CD8-positive, alpha-beta memory T cell (primary cell): ENCODE results near the gene CNTN1. TPM values are rescaled to one million over a fixed set of nuclear protein-coding genes. Genes with fewer than 3 reads are reported as not detected.
"Not testable (repeated sequence)": the region's sequence is repeated elsewhere in the genome, so short reads cannot be mapped to it uniquely, and the experiment has no call there.

ENCODE experiments used
- CTCF ChIA-PET: fragments of 350-600 bp; sonication (Branson Sonifier 250); formaldehyde crosslinking; loops from one replicate; lab custom pipeline; 2021; ENCODE audit warnings: antibody characterized with exemption; lab: Charles Lee
- POLR2A ChIA-PET: fragments of 350-600 bp; sonication (Branson Sonifier 250); formaldehyde crosslinking; loops from one replicate; lab custom pipeline; 2021; ENCODE audit warnings: antibody characterized with exemption; lab: Charles Lee
- DNase-seq, 5 donors: peaks; one replicate each; pipeline versions ENCODE4 v3.0.0 to v3.0.0-alpha.2; 2020 to 2022; ENCODE audit warnings: mixed read lengths in 1 of 5
- H3K27ac ChIP-seq: one replicate; pipeline ENCODE4 v1.7.0; 2013; ENCODE audit warnings: low read depth, mild to moderate bottlenecking, low read length, moderate library complexity
- H3K27me3 ChIP-seq: 2 replicates; pipeline ENCODE4 v1.7.0; 2013; ENCODE audit warnings: low read length, mild to moderate bottlenecking; ENCODE audit not compliant: insufficient read depth, poor library complexity, severe bottlenecking
- H3K36me3 ChIP-seq: 2 replicates; pipeline ENCODE4 v1.7.0; 2013; ENCODE audit warnings: mild to moderate bottlenecking, low read length, moderate library complexity; ENCODE audit not compliant: insufficient read depth
- H3K4me1 ChIP-seq: 2 replicates; pipeline ENCODE4 v1.7.0; 2013; ENCODE audit warnings: mild to moderate bottlenecking, low read length, moderate library complexity; ENCODE audit not compliant: insufficient read depth
- H3K4me3 ChIP-seq: 2 replicates; pipeline ENCODE4 v1.7.0; 2013; ENCODE audit warnings: mild to moderate bottlenecking, low read length
- H3K9me3 ChIP-seq: 2 replicates; pipeline ENCODE4 v1.7.0; 2013; ENCODE audit warnings: mild to moderate bottlenecking, low read length
- H3K27ac Mint-ChIP-seq, 8 donors: one replicate each; pipeline ENCODE4 v1.8.0; 2020 to 2021; ENCODE audit warnings: mixed read lengths in 8 of 8, mild to moderate bottlenecking in 6 of 8, inconsistent platforms in 3 of 8, moderate library complexity in 3 of 8
- H3K27me3 Mint-ChIP-seq, 2 donors: one replicate each; pipeline ENCODE4 v1.8.0; 2020 to 2021; ENCODE audit warnings: mixed read lengths in 2 of 2, mild to moderate bottlenecking in 1 of 2, moderate library complexity in 1 of 2
- H3K36me3 Mint-ChIP-seq, 3 donors: one replicate each; pipeline ENCODE4 v1.8.0; 2020 to 2021; ENCODE audit warnings: mixed read lengths in 3 of 3, inconsistent platforms in 1 of 3, mild to moderate bottlenecking in 1 of 3
- H3K4me1 Mint-ChIP-seq, 3 donors: one replicate each; pipeline ENCODE4 v1.8.0; 2020 to 2021; ENCODE audit warnings: mixed read lengths in 3 of 3, inconsistent platforms in 1 of 3, mild to moderate bottlenecking in 1 of 3
- H3K4me3 Mint-ChIP-seq, 7 donors: one replicate each; pipeline ENCODE4 v1.8.0; 2020 to 2021; ENCODE audit warnings: mixed read lengths in 7 of 7, mild to moderate bottlenecking in 6 of 7, moderate library complexity in 4 of 7, inconsistent platforms in 2 of 7
- H3K9me3 Mint-ChIP-seq, 5 donors: one replicate each; pipeline ENCODE4 v1.8.0; 2020 to 2022; ENCODE audit warnings: mixed read lengths in 5 of 5, mild to moderate bottlenecking in 3 of 5, moderate library complexity in 2 of 5, inconsistent platforms in 1 of 5
- polyA plus RNA-seq: library from polyadenylated mRNA; unstranded; fragments of 300-500 nt; fragmentation: Illumina TruSeq; gene quantifications from one replicate; pipeline ENCODE4 v1.2.3, GENCODE V29; 2021
- total RNA-seq, 2 experiments: library from RNA; stranded (reverse); gene quantifications; one replicate each; pipeline ENCODE4 v1.2.3, GENCODE V29; 2021

The CNTN1 gene
- total and polyA plus RNA-seq, 3 experiments from 2014 or later, result not detected

DNA sequence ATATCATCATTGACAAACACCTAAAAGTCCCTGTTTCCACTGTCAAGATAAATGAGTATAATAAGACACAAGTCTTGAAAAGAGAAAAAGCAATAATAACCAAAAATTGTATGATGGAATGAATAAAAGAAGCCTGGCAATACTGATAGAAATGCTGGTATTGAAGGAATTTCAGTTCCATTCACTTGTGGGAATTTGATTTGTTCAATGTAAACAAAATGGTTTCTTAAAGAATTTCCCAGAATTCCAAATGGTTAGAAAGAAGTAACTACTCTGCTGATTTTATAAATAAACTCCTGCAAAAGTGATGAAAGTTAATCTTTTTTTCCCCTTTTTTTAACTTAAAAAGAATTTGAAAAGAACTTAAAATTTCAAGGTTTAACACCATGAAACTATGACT, 366.0 kb downstream of the CNTN1 start:
- Histone ChIP-seq H3K36me3 (no peaks in the 10 kb centered on the region), H3K27me3 (no peaks in the 10 kb centered on the region), H3K4me3 (no peak overlapping the region), H3K4me1 (no peaks in the 10 kb centered on the region), H3K27ac (no peak overlapping the region), H3K9me3 (no peaks in the 10 kb centered on the region)
- Mint-ChIP-seq H3K4me3 (no peak overlapping the region), H3K27ac (no peak overlapping the region), H3K9me3 (peaks cover 0 to 9% (median 0%) of the 10 kb centered on the region in 5 donors), H3K36me3 (no peaks in the 10 kb centered on the region), H3K4me1 (no peaks in the 10 kb centered on the region), H3K27me3 (no peaks in the 10 kb centered on the region)
- CTCF ChIA-PET, result no interaction called here
- no peak for DNase-seq
- POLR2A ChIA-PET, result no interaction called here

DNA sequence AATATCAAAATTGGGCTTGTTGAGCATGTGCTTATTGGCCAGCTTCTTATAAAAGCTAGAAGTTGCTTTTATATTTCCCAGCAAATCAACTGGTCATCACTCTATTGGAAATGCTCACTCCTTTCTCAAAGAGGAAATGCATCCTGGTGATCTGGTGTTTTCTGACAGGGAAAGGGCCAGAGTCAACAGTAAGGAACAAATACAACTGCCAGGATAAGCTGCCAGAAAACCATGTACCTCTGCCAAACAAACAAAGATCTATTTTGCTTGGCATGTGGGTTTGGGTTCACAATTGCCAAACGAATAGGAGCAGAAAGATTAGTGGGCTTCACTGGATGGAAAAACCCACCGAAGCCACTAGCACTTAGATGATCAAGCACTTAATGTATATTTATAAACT, 369.0 kb downstream of the CNTN1 start:
- H3K9me3 Mint-ChIP-seq, result peaks cover 0 to 9% (median 0%) of the 10 kb centered on the region in 5 donors
- H3K36me3 Mint-ChIP-seq, result no peaks in the 10 kb centered on the region
- no peaks in the 10 kb centered on the region for H3K27me3 Mint-ChIP-seq

DNA sequence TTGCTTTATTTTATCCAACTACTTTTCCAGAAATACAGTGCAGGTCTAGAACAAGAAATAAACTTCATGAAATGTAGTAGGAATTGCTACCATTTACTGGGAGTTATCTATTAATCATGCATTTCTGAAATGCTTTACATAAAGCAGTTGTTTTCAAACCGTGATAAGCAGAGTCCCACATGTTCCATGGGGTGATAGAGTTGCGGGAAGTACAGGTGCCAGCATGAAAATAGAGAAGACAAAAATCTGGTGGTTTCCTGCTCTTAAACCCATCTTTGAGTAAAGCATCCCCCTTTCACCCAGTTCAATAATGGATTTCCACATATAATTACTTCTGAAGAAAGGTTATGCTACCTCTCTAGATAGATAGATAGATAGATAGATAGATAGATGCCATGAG, 372.2 kb downstream of the CNTN1 start:
- Histone ChIP-seq H3K9me3 (no peaks in the 10 kb centered on the region), H3K4me3 (no peak overlapping the region), H3K27ac (no peak overlapping the region), H3K4me1 (no peaks in the 10 kb centered on the region), H3K27me3 (no peaks in the 10 kb centered on the region), H3K36me3 (no peaks in the 10 kb centered on the region)
- H3K4me1 Mint-ChIP-seq, result no peaks in the 10 kb centered on the region
- H3K27ac Mint-ChIP-seq, result no peak overlapping the region
- H3K9me3 Mint-ChIP-seq, result peaks cover 0 to 7% (median 0%) of the 10 kb centered on the region in 5 donors
- no peak overlapping the region for H3K4me3 Mint-ChIP-seq
- no peaks in the 10 kb centered on the region for H3K36me3 Mint-ChIP-seq
- ChIA-PET POLR2A (no interaction called here), CTCF (no interaction called here)
- no peaks in the 10 kb centered on the region for H3K27me3 Mint-ChIP-seq
- DNase-seq, result no peak

More for the DNA sequence above, 369.0 kb downstream of the CNTN1 start:
- no peaks in the 10 kb centered on the region for H3K4me1 Mint-ChIP-seq
- Histone ChIP-seq H3K4me3 (no peak overlapping the region), H3K4me1 (no peaks in the 10 kb centered on the region), H3K27ac (no peak overlapping the region), H3K27me3 (no peaks in the 10 kb centered on the region), H3K9me3 (no peaks in the 10 kb centered on the region), H3K36me3 (no peaks in the 10 kb centered on the region)
- H3K27ac Mint-ChIP-seq, result no peak overlapping the region
- H3K4me3 Mint-ChIP-seq, result no peak overlapping the region
- DNase-seq, result no peak
- ChIA-PET CTCF (no interaction called here), POLR2A (no interaction called here)

DNA sequence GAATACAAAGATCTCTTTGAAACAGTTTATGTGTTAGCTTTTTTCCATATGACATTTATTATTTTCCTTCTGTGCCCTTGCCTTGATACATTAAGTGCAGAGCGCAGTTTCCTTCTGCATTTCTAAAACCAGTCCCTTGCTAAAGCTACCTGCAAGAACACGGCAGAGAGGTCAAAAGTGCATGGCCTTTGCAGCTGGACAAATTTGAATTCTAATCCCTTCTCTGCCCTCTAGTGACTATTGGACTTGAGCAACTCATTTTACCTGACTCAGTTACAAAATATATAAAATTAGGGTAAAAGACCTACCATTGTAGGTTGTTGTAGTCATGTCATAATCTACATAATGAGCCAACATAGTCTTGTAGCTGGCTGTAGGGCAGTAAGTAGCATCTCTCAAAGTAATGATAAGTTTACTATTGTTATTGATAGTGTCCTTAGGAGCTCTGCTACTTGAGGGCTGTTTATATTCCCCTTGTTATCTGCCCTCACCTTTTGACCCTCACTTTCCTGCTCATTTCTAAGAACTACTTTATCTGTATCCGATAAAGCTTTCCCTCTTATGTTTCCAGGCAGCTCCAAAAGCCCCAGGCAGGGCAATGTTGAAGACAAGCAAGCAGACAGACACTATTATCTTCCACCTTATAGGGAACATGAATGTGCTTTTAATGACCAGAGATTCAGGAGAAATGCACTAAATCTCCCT, 375.9 kb downstream of the CNTN1 start:
- ChIA-PET POLR2A (no interaction called here), CTCF (no interaction called here)
- DNase-seq, result no peak
- Mint-ChIP-seq H3K27me3 (no peaks in the 10 kb centered on the region), H3K36me3 (no peaks in the 10 kb centered on the region), H3K4me3 (no peak overlapping the region), H3K4me1 (no peaks in the 10 kb centered on the region), H3K27ac (no peak overlapping the region), H3K9me3 (peaks cover 0 to 7% (median 0%) of the 10 kb centered on the region in 5 donors)
- H3K27ac ChIP-seq, result no peak overlapping the region
- no peaks in the 10 kb centered on the region for H3K9me3 ChIP-seq
- H3K27me3 ChIP-seq, result no peaks in the 10 kb centered on the region
- H3K36me3 ChIP-seq, result no peaks in the 10 kb centered on the region
- H3K4me3 ChIP-seq, result no peak overlapping the region
- no peaks in the 10 kb centered on the region for H3K4me1 ChIP-seq

DNA sequence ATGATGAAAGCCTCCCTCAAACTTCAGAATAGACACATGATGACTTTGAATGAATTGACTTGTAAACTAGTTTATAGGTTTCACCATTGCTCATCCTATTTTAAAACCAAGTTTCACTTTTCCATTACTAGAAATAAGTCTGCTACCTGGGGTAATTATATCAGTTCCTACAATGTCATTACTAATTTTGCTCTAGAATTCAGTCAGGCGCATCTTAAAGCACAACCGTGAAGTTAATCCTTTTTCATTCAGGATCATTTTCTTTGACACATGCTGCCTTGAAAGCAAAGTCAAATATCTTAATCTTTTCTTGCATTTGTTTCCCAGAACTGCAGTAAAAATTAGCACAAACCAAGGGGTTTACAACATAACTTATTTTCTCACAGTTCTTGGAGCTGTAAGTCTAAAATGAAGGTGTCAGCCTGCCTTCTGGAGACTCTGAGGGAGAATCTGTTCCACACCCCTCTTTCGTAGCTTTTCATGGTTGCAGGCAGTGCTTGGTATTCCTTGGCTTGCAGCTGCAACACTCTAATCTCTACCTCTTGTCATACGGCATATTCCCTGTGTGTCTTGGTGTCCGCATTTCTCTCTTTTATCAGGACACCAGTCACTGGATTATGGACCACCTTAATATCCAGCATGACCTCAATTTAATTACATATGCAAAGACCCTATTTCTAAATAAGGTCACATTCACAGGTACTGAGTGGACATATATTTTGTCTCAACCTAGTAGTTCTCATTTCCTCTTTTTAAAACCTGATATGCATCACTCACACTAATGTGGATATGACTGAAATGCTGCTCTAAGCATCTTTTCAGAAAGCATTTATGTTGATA, 381.6 kb downstream of the CNTN1 start:
- no peaks in the 10 kb centered on the region for H3K27me3 ChIP-seq
- H3K9me3 Mint-ChIP-seq, result peaks cover 0 to 3% (median 1%) of the 10 kb centered on the region in 5 donors
- H3K4me3 Mint-ChIP-seq, result no peak overlapping the region
- no peaks in the 10 kb centered on the region for H3K36me3 ChIP-seq
- H3K4me3 ChIP-seq, result no peak overlapping the region
- H3K27me3 Mint-ChIP-seq, result peaks cover 0 to 1% of the 10 kb centered on the region in 2 donors
- H3K27ac Mint-ChIP-seq, result no peak overlapping the region
- no peak overlapping the region for H3K27ac ChIP-seq
- no peaks in the 10 kb centered on the region for H3K4me1 ChIP-seq
- no peak for DNase-seq
- no peaks in the 10 kb centered on the region for H3K9me3 ChIP-seq
- H3K36me3 Mint-ChIP-seq, result no peaks in the 10 kb centered on the region
- CTCF ChIA-PET, result no interaction called here
- POLR2A ChIA-PET, result no interaction called here
- no peaks in the 10 kb centered on the region for H3K4me1 Mint-ChIP-seq

DNA sequence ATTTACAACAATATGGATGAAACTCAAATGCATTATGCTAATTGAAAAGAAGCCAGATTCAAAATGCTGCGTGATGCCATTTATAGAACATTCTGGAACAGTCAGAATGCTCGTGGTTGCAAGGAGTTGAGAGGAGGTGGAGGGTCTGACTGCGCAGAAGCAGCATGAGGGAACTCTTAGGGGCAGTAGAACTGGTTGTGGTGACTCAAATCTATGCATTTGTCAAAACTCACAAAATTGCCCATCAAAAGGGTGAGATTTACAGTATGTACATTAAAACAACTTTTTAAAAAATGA, 382.2 kb downstream of the CNTN1 start:
- H3K4me3 Mint-ChIP-seq, result no peak overlapping the region
- Histone ChIP-seq H3K9me3 (no peaks in the 10 kb centered on the region), H3K36me3 (no peaks in the 10 kb centered on the region), H3K4me3 (no peak overlapping the region), H3K4me1 (no peaks in the 10 kb centered on the region), H3K27ac (no peak overlapping the region), H3K27me3 (no peaks in the 10 kb centered on the region)
- no peak overlapping the region for H3K27ac Mint-ChIP-seq
- no peaks in the 10 kb centered on the region for H3K36me3 Mint-ChIP-seq
- peaks cover 0 to 1% of the 10 kb centered on the region in 2 donors for H3K27me3 Mint-ChIP-seq
- ChIA-PET CTCF (no interaction called here), POLR2A (no interaction called here)
- H3K4me1 Mint-ChIP-seq, result no peaks in the 10 kb centered on the region
- H3K9me3 Mint-ChIP-seq, result peaks cover 0 to 4% (median 1%) of the 10 kb centered on the region in 5 donors
- no peak for DNase-seq

DNA sequence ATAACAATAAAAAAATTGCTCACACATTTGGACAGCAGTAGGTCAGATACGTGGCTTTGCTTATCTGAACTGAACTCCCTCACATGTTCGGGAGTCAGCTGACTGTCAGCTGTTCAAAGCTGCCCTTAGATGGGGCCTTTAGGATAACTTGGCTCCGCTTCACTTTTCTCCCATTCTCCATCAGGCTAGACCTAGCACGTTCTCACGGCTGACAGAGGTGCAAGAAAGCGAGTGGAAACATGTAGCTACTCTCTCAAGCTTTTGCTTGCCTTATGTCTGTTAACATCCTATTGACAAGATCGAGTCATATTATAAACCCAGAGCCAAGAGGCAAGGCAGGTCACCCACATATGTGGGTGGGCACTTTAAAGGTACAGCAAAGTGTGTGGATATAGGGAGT, 383.9 kb downstream of the CNTN1 start:
- H3K4me1 ChIP-seq, result no peaks in the 10 kb centered on the region
- Mint-ChIP-seq H3K4me3 (no peak overlapping the region), H3K4me1 (no peaks in the 10 kb centered on the region), H3K27ac (no peak overlapping the region), H3K9me3 (peaks cover 6 to 16% (median 14%) of the 10 kb centered on the region in 5 donors), H3K36me3 (no peaks in the 10 kb centered on the region), H3K27me3 (peaks cover 0 to 1% of the 10 kb centered on the region in 2 donors)
- POLR2A ChIA-PET, result no interaction called here
- no peaks in the 10 kb centered on the region for H3K27me3 ChIP-seq
- no peak overlapping the region for H3K4me3 ChIP-seq
- no peaks in the 10 kb centered on the region for H3K36me3 ChIP-seq
- CTCF ChIA-PET, result no interaction called here
- DNase-seq, result no peak
- H3K9me3 ChIP-seq, result no peaks in the 10 kb centered on the region
- no peak overlapping the region for H3K27ac ChIP-seq

DNA sequence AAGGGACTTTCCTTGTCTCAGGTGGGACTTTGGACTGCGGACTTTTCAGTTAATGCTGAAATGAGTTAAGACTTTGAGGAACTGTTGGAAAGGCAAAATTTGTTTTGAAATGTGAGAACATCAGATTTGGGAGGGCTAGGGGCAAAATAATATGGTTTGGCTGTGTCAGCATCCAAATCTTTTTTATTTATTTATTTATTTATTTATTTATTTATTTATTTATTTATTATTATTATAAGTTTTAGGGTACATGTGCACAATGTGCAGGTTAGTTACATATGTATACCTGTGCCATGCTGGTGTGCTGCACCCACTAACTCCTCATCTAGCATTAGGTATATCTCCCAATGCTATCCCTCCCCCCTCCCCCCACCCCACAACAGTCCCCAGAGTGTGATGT, 389.0 kb downstream of the CNTN1 start:
- H3K36me3 Mint-ChIP-seq, H3K27me3 ChIP-seq, CTCF ChIA-PET, H3K4me3 Mint-ChIP-seq, H3K27me3 Mint-ChIP-seq, POLR2A ChIA-PET, H3K27ac ChIP-seq, H3K4me3 ChIP-seq, H3K4me1 Mint-ChIP-seq, H3K27ac Mint-ChIP-seq, H3K4me1 ChIP-seq, H3K9me3 ChIP-seq, DNase-seq, H3K36me3 ChIP-seq: not testable (repeated sequence)
- H3K9me3 Mint-ChIP-seq, result peaks cover 6 to 23% (median 17%) of the 10 kb centered on the region in 5 donors
